Activated CD4-positive, alpha-beta T cell treated with anti-CD3 and anti-CD28 coated beads, Interleukin-2, amount 50 U/mL, for 24 hours (primary cell): ENCODE measurements around the gene TNNC1.
A peak's percentile ranks its signal among the peaks of the same experiment; 100 is the strongest.

Source experiments
- DNase-seq, 2 donors: peaks; one replicate each; pipeline ENCODE4 v3.0.0-alpha.2; 2020; ENCODE audit warnings: low read depth in 1 of 2, low spot score in 1 of 2

TNNC1 gene

DNA sequence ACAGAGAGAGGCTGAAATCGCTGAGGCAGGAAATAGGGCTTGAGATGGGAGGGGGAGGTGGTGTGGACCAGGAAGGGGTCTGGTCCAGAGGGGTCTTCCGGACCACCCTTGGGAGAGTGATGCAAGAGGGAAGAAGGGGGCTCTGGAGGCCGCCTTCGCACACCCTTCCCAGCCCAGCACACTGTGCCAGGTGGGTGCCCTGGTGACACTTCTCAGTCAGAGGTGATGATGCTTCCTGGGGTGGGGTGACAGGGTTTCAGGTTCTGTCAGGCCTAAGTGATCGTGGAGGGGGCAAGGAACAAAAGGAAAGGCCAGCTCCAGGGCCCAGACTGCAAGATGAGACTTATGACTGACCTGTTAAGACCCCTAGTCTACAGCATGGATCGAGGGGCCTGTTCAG, 21.6 kb downstream of the TNNC1 start:
- no peak for DNase-seq

DNA sequence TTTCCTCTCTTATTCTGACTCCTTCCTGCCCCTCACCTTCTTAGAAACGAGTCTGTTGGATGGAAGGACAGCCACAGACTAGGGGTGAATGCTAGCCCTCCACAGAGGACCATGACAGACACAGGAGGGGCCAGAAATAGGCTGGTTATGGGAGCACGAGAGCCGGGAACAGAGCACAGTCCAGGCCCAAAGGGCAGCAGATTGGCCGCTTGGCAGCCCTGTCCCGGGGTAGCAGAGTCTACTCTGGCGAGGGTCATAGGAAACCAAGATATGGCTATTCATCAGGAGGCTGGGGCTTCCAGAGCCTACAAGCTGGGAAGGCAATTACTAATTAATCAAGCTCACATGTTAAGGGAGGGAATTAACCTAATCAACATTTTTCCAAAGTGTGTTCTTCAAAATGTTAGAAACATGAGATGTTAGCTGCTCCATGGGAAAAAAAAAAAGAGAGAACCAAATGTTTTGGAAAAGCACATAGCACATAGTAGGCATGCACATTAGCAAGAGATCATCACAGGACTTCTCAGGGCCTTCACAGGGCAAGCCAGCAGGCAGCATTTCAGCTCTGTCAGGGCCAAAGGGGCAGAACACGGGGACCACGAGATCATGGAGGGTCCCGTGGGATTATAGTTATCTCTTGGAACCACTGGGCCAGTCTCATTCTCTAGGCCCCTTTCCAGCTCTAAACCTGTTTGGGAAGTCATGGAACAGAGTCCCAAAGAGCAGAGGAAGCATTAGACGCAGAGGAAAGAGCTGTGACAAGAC, 22.2 kb downstream of the TNNC1 start:
- DNase-seq = no peak

DNA sequence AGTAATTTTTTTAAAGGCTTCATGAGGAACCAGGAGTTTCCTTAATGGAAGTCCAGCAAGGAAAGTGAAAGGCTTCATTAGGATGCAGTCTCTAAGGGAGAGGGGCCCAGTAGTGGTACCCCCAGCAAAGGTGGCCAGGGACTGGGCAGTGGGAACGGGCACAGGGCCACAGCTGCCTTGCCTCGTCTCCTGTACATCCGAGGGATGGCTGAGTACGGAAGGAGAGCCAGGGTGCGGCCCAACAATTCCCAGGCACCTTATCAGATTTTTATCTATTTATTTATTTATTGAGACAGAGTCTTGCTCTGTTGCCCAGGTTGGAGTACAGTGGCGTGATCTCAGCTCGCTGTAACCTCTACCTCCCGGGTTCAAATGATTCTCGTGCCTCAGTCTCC, 23.4 kb downstream of the TNNC1 start:
- no peak for DNase-seq

DNA sequence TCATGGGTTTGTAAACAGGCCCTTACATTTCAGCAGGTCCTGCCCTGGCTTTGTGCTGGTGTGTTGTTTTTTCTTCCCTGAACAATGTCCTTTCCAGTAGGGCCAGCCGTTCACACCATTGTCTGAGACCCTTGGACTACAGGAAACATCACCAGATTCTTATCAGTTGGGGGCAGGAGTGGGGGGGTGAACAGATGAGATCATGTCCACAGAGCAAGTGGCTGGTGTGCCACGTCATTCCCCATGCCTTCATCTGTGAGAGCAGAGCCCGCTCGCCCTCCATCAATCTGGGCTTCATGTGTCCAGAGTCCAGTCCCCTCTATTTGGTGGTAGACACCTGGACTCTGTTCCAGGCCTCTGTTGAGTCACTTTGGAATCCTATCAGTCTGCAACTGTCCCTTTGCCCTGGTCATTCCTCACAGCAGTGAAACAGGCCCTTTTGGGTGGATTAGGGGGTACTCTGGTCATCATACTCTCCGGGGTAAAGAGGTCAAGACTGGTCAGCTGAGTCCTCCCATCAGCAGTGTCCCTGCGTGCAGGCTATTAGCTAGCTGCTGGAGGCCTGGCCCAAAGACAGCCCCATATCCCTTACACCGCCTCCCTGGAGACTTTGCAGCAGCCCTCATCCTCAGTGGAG, 23.9 kb downstream of the TNNC1 start:
- DNase-seq = no peak

DNA sequence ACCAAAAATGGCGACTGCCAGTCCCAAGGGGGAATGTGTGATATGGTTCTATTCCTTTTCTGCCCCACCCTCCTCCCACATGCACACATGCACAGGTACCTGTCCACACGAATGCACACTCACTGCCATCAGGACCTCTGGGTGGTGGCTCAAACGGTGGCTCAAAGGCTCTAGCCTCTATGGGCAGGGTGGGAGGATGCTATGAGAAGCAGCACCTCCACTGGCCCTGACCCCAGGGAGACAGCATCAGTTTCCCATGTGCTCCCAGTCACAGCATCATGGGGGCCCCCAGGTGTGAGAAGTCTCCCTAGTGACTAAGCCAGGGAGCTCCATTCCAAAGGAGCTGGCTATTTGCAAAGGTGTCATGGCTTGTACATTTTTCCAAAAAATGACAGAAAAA, 24.8 kb downstream of the TNNC1 start:
- DNase-seq = no peak

DNA sequence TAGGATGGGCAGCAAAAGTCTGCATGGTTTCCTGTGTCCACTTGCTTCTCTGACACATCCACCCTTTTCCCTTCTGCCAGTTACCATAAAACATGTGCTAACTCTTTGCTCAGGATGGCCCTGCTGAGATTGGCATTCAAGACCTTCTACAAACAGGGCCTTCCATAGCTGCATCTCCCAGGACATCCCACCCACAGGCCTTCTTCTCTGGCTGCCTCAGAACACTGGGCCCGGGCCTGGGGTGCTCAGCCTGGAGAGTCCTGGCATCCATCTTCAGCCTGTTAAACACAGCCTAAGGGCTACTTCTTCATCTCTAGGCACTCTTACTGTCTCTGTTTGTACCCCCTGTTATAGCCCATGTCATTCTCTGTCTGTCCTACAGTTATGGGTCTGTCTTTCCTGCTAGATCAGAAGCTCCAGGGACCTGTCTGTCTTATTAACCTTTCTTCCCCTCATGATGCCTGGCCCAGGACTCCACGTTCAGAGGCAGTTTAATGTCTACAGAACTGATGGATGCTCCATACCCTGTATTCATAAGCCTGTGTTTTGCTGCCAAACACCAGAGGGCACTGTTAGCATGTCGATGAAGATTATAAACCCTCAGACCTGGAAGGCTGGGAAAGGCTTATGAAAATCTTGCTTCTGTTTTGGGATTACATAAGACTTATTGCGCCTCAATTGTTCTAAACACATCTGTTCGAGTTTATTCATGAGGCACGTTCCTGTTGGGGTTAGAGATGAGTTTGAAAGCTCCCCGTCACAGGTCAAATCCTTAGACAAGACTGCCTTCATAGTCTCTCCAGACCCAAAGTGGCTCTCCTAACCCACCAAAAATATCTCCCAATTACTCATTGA, 25.5 kb downstream of the TNNC1 start:
- peak in 1 of 2 donors; percentile 42 for DNase-seq

DNA sequence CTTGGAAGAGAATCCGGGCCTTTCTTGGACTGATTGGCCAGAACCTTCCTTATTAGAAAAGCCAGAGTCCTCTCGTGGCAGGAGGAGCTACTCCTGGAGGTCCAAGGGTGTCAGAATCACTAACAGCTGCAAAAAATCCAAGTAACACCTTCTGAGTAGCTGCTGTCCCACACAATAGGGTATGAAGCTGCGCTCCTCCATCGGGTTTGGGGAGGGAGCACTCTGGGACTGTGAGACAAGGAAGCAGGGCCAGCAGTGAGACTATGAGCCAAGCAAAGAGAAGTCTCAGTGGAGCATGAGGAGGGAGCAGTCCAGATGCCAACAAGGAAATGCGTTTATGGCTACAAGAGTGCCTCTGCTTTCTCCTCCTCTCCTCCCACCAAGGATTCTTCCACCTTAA, 30.7 kb downstream of the TNNC1 start:
- DNase-seq = no peak

DNA sequence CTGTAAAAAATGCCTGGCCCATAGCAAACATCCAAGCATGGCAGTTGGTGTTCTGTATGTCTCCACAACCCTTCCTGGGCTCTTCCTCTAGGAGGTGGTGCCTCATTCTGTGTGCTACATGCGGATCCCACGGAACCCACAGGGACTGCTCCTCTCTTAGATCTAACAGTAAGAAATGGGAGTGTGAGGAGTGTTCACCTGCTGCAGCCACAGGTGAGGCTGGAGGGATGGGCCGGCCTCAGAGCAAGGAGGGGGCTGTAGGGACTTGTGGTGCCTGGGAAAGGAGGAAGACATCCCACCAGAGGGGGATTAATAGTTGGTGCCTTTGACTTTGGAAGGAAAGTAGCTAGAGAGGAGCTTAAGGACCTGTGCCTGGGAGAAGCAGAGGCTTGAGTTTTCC, 31.2 kb downstream of the TNNC1 start:
- no peak for DNase-seq

DNA sequence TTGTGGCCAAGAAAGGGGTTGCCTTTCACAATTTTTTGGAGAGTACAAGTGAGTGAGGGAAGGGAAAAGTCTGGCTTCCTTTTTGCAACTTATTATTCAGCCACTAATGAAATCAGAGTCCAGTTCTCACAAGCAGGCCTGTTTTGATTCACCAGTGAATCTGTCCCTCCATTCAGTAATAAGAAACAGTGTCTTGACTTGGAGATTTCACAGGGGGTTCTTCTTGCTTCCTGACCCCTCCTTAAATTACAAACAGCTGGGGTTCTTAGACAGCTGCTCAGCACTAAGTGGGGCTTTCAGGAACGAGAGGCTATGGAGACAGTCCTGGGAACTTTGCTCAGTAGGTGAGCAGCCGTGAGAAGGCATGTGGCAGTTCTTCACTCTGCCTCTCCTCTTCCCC, 33.5 kb downstream of the TNNC1 start:
- no peak for DNase-seq

DNA sequence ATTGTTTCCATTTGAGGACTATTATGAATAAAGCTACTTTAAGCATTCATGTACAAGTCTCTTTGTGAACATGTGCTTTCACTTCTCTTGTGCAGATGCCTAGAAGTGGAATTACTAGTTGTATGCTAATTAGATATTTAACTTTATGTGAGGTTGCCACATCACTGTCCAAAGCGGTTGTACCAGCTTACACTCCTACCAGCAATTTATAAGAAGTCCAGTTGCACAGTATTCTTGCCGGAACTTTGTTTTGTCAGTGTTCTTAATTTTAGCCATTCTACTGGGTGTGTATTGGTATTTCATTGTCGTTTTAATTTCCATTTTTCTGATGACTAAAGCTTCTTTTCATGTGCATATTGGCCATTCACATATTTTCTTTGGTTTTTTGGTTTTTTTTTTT, 38.0 kb downstream of the TNNC1 start:
- DNase-seq = no peak

DNA sequence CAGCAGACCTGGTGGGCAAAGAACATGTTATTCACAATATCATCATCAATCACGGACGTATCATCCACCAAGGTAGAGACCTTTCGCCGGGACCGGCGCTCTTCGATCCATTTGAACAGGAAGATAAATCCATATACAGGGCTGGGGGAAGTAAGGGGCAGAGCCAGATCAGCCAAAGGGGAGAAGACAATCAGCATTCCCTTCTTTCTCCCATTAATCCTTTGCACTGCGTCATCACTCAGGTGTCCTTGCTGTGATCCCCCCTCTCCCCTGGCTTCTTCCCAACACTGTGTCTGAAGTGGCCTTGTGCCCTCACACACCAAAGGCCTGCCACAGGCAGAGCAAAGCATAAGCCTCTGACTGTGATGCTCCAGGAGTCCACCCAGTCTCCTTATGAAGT, 45.4 kb downstream of the TNNC1 start:
- no peak for DNase-seq

DNA sequence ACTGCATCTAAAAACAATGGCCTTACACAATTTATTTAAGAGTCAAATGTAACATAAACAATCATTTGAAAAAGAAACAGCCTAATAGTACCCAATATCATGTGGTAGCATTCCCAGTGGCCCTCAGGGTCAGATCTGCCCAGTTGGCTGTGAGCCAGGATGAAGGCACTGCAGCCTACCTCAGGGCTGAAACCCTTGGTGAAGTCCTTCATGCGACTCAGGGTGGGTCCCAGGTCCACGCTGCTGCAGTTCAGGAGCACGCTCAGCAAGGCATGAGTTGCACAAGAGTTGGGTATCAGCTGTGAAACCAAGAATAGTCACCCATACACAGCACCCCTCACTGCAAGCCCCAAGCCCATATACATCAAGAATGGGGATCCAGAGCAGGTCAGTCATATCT, 46.1 kb downstream of the TNNC1 start:
- DNase-seq = no peak

DNA sequence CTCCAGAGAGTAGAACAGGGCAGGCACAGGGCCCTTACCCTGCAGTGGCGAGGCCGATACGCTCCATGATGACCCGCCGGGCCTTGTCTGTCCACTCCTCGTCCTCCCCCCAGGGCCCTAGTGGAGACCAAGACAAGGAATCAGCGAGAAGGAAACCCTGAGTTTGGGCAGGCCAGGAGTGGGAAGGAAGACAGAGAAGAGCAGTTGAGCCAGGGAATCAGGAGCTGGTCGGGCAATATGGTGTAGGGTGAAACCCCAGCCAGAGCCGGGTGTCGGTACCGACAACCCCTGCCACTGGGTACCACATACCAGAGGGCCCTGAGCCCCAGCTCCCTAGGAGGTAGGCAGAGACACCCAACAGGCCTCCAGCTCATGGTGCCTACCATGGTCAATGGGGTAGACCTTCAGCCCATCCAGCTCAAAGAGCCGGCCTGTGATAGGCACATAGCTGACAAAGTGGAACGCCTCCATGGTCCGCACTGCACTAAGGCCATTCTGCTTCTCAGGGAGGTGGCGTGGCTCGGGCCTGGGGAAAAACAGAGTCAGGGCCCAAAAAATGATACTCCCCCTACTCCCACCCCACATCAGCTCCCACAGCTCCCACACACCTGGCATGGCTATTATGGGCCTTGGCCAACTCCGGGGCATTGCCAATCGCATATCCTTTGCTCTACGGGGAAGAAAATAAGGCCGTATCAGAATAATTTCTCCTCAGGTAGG, 46.9 kb downstream of the TNNC1 start:
- no peak for DNase-seq

DNA sequence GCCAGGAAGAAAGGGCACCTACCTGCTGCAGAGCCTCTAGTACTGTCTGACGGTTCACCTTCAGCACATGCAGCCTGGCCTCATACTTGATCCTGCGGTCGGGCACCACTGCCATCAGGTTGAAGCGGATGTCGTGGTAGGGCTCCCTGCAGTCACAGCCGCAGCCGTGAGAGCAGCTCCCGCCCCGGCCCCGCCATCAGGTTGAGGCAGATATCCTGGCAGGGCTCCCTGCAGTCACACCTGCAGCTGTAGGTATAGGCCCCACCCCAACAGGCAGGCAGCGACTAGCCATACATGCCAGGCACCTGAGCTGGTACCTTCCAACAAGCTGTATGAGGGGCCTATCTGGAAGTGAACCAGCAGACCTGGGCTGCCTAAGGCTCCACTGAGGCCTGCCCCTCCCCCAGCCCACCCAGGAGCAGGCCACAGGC, 47.6 kb downstream of the TNNC1 start:
- DNase-seq = no peak

DNA sequence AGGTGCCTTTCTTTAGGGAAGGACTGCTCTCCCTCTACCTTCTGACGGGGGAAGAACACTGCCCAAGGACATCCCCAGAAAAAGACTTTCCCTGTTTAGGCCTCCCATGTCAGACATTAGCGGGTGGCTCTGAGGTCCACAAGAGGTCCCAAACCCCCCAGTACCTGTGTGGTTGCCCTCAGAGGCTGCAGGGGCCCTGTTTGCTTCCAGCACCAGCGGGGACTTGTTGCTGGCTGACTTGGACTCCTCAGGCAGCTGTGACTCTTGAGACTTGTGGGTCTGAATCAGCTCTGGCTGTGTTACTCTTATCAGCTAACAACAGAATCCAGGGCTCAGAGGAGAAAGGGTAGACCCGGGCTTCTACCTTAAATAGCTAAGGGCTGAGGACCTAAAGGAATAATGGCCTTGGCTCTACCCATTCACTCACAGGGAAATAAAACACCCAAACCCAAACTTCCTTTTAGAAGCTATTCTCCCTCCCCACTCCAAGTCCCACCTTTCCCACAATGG, 48.2 kb downstream of the TNNC1 start:
- no peak for DNase-seq

DNA sequence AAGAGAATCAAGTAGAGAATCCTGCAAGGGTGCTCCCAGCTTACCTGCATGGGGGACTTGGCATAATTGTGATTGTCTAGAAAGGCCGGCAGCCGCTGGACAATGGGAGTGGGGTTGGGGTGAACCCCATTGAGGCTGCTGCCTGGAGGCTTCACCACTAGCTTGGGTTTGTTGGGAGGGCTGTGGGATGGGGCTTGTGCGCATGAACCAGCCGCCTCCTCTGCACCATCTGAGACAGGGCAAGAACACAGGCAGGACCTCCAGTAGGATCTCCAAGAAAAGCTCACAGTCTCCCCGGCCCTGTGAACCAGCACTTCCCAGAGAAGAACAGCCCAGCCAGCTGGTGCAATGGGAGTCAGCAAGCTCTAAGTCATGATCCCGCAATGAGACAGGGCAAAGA, 48.8 kb downstream of the TNNC1 start:
- DNase-seq = no peak

DNA sequence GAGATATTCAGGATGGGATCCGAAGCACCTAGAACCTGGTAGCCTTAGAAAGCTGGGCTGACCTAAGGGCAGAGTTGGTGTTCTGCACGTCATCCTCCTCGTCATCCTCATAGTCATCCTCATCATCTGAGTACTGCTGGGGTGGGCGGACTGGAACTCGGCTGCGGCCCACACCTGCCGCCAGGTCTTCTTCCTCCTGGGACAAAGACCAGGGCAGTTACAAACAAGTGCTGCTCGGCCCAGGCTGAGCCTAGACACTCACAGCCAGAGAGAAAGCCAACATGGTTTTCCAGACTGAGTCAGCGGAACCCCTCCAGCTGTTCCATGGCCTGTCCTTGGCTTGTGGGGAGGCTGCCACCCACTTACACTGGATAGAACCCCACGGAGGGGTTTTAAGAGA, 49.5 kb downstream of the TNNC1 start:
- no peak for DNase-seq

DNA sequence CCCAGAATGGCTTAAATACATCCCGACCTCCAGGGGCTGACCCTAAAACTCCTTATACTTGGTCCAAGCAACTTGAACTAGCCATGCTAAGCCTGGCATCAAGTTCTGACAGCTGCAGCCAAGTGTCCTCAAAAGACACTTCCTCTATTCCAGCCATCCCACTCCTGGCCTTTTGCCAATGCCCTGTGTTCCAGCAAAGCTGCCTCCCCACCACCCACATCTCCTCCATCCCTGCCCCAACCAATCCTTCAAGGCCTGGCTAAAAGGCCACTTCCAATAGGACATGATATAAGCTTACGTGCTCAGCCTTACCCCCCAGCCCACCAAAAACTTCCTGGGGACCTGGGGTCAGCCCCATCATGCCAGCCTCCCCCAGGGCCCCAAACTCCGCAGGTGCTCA, 49.9 kb downstream of the TNNC1 start:
- DNase-seq = no peak

DNA sequence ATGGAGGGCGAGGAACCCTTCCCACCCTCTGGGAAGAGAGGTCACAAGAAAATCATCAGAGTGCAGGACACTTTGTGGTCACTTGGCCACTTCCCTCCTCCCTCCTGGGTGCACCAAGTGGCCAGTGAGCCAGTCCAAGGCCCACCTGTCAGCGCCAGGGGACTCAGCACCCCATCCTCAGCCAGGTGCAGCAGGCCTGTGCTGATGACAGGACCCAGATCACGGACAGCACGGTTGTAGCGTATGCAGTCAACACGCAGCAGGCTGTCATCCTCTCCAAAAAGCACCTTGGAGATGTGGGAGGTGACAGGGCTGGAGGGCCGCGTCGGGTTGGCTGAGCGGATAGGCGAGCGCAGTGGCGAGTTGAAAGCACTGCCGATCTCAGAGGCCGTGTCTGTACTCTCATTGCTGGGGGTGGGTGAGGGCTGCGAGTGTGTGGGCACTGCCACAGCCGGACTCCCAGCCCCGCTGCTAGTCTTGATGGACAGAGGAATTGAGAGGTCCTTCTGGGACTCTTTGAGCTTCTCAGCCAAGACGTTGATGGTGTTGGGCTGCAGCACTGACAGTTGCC, 50.5 kb downstream of the TNNC1 start:
- DNase-seq = no peak

DNA sequence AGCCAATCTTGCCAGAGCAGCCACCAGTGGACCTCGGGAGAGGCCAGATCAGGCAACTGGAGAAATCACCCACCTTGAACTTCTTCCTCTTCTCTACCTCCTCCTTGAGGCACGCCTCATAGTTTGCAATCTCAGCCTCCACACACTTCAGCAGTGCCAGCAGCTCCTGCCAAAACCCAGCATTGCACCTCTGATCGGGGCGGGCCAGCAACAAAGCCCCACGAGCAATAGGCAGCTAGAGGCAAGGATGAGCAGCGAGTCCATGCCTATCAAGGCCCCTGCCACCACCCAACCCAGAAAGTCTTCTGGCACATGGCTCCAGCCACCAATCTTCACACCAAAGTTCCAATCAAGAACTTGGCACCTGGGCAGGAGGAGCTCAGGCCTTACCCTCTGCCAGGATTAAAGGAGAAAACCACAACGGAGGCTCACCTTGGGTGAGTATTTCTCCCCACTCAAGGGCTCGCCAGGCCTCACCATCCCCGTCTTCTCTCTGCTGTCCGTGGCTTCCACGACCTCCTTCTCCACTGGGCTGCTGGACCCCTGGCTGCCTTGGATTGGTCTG, 51.1 kb downstream of the TNNC1 start:
- no peak for DNase-seq

DNA sequence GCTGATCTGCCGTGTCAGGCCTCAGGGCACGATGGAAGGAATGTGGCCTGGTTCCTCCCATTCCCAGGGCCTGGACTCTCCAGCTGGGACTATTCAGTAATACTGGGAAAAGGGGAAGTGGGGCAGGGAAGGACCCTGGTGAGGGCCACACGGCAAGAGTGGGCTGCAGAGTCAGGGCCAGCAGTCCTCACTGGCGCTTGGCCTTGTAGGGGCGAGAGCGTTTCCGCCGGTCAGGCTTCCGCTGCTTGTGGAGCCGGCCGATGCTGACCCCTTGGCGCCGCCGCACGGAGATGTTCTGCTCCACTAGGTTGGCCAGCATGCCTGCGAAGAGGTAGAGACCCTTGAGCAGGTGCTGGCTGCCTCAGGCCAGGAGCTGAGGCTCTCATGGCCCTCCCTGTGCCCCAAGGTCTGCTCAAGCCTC, 51.7 kb downstream of the TNNC1 start:
- DNase-seq = no peak
